ENCODE measurements around the gene DOCK7. TPM values are rescaled to one million over a fixed set of nuclear protein-coding genes. Genes with fewer than 3 reads are reported as not detected.

DOCK7 gene
- polyA plus RNA-seq, 1 experiment: 79.6 TPM

DNA sequence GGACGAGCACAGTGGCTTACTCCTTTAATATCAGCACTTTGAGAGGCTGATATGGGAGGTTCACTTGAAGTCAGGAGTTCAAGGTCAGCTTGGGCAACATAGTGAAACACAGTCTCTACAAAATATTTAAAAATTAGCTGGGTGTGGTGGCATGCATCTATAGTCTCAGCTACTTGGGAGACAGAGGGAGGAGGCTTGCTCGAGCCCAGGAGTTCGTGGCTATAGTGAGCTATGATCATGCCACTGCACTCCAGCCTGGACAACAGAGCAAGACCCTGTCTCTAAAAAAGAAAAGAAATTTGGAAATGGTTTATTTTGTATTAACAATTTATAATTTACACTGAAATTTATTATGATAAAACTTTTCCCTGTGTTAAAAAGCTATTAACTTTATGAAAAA lies 92.5 kb downstream of the DOCK7 start:
- DNase-seq (ENCODE audit: low read depth, low spot score): no peak
- ChIA-PET CTCF (interaction anchor here (1.0 kb wide), 1 partner anchor 151 kb away, joined by 4 read pairs; no protein-coding TSS in a partner anchor), POLR2A (no interaction called here)
- H3K4me3 ChIP-seq (ENCODE audit: low read depth, low read length): no peak overlapping the region
- H3K9me3 ChIP-seq (ENCODE audit: control insufficient read depth, insufficient read depth, low read length): no peaks in the 10 kb centered on the region
- no peaks in the 10 kb centered on the region for H3K27me3 ChIP-seq (ENCODE audit: control insufficient read depth, insufficient read depth, low read length)
- no peak overlapping the region for H3K27ac ChIP-seq (ENCODE audit: low read depth, low read length)
- TF ChIP-seq, protein P1, sequence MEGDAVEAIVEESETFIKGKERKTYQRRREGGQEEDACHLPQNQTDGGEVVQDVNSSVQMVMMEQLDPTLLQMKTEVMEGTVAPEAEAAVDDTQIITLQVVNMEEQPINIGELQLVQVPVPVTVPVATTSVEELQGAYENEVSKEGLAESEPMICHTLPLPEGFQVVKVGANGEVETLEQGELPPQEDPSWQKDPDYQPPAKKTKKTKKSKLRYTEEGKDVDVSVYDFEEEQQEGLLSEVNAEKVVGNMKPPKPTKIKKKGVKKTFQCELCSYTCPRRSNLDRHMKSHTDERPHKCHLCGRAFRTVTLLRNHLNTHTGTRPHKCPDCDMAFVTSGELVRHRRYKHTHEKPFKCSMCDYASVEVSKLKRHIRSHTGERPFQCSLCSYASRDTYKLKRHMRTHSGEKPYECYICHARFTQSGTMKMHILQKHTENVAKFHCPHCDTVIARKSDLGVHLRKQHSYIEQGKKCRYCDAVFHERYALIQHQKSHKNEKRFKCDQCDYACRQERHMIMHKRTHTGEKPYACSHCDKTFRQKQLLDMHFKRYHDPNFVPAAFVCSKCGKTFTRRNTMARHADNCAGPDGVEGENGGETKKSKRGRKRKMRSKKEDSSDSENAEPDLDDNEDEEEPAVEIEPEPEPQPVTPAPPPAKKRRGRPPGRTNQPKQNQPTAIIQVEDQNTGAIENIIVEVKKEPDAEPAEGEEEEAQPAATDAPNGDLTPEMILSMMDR (IDR thresholded peaks at IDR 0.05; ENCODE audit: low read depth, low read length): no peak

DNA sequence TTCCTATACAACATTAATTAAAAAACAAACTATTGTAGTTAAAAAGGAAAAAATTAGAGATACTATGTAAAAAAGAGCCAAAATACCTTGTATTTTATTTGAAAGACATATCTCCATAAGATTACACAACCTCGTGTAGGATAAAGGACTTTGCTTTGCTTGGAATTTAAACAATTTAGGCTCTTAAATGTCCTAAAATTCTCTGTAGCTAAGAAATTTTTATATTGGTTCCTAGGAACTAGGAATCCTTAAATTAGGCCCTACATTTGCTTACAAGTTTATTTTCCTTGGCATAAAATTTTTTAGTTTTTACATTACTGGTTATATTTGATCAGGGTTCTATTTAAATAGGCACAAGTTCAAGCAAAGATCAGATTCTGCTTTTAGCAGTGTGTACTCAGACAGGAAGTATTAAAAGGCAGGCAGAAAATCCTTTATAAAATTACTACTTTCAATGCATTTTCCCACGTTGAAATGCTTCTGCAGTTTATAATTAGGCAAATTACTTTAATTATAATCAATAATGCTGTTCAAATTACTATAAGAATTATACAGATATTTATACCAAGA lies 94.3 kb downstream of the DOCK7 start:
- H3K9me3 ChIP-seq (ENCODE audit: control insufficient read depth, insufficient read depth, low read length): no peaks in the 10 kb centered on the region
- no peaks in the 10 kb centered on the region for H3K27me3 ChIP-seq (ENCODE audit: control insufficient read depth, insufficient read depth, low read length)
- CTCF ChIA-PET: no interaction called here
- no peak overlapping the region for H3K4me3 ChIP-seq (ENCODE audit: low read depth, low read length)
- POLR2A ChIA-PET: no interaction called here
- no peak for DNase-seq (ENCODE audit: low read depth, low spot score)
- TF ChIP-seq, protein P1 (IDR thresholded peaks at IDR 0.05; ENCODE audit: low read depth, low read length): no peak
- H3K27ac ChIP-seq (ENCODE audit: low read depth, low read length): no peak overlapping the region

DNA sequence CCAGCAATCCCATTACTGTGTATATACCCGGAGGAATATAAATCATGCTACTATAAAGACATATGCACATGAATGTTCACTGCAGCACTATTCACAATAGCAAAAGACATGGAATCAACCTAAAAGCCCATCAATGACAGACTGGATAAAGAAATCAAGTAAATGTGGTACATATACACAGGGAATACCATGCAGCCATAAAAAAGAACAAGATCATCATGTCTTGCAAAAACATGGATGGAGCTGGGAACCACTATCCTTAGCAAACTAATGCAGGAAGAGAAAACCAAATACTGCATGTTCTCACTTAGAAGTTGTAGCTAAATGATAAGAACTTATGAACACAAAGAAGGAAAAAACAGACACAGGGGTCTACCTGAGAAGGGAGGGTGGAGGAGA lies 97.2 kb downstream of the DOCK7 start:
- no peak overlapping the region for H3K27ac ChIP-seq (ENCODE audit: low read depth, low read length)
- H3K27me3 ChIP-seq (ENCODE audit: control insufficient read depth, insufficient read depth, low read length): no peaks in the 10 kb centered on the region
- no peak overlapping the region for H3K4me3 ChIP-seq (ENCODE audit: low read depth, low read length)
- TF ChIP-seq, protein P1 (IDR thresholded peaks at IDR 0.05; ENCODE audit: low read depth, low read length): no peak
- no peaks in the 10 kb centered on the region for H3K9me3 ChIP-seq (ENCODE audit: control insufficient read depth, insufficient read depth, low read length)
- no peak for DNase-seq (ENCODE audit: low read depth, low spot score)
- POLR2A ChIA-PET: no interaction called here
- CTCF ChIA-PET: interaction anchor here (0.9 kb wide), 1 partner anchor 8 kb away, joined by 5 read pairs; no protein-coding TSS in a partner anchor

DNA sequence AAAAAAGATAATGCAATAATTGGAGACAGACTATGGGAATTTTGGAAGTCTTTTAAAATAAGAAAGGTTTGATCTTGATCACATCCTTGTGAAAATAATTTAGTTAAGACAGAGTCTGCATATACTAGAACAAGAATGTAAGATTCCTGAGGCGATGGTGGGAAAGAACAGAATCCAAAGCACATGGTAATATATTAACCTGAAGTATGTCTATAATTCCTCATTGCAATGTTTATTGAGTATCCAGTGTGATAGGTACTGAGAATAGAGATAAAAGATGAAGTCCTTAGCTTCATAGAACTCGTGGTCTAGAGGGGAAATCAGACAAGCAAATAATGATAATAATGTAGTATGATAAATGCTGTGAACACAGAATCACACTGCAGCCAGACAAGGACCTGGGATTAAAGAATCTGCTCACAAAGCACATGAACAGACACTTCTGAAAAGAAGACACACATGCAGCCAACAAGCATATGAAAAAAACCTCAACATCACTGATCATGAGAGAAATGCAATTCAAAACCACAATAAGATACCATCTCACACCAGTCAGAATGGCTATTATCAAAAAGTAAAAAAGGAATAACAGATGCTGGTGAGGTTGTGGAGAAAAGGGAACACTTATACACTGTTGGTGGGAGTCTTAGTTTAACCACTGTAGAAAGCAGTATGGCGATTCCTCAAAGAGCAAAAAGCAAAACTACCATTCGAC lies 97.8 kb downstream of the DOCK7 start:
- Histone ChIP-seq H3K27me3 (ENCODE audit: control insufficient read depth, insufficient read depth, low read length) (no peaks in the 10 kb centered on the region), H3K9me3 (ENCODE audit: control insufficient read depth, insufficient read depth, low read length) (no peaks in the 10 kb centered on the region), H3K4me3 (ENCODE audit: low read depth, low read length) (no peak overlapping the region), H3K27ac (ENCODE audit: low read depth, low read length) (no peak overlapping the region)
- POLR2A ChIA-PET: no interaction called here
- TF ChIP-seq, protein P1 (IDR thresholded peaks at IDR 0.05; ENCODE audit: low read depth, low read length): no peak
- CTCF ChIA-PET: interaction anchor here (0.9 kb wide), 1 partner anchor 9 kb away, joined by 5 read pairs; no protein-coding TSS in a partner anchor
- no peak for DNase-seq (ENCODE audit: low read depth, low spot score)

DNA sequence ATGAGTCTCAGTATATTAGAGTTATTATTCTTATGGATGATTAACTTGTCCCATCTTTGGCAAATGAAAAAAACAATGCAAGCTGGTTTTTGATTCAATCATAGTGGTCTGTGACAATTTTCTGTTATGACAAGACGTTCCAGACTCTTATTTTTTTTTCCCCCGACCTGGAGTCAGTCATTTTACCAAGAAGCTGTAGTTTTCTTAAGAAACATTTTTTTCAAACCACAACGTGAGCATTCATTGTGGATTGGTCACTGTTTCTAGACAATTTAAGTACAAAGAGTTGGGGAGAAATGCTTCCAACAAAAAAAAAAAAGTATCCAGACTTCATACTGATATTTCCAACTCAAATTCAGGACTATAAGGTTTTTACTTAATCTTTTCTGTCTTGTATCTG lies 98.9 kb downstream of the DOCK7 start:
- ChIA-PET CTCF (no interaction called here), POLR2A (no interaction called here)
- Histone ChIP-seq H3K9me3 (ENCODE audit: control insufficient read depth, insufficient read depth, low read length) (no peaks in the 10 kb centered on the region), H3K27me3 (ENCODE audit: control insufficient read depth, insufficient read depth, low read length) (no peaks in the 10 kb centered on the region), H3K27ac (ENCODE audit: low read depth, low read length) (no peak overlapping the region), H3K4me3 (ENCODE audit: low read depth, low read length) (no peak overlapping the region)
- TF ChIP-seq, protein P1 (IDR thresholded peaks at IDR 0.05; ENCODE audit: low read depth, low read length): no peak
- peak; percentile 13 for DNase-seq (ENCODE audit: low read depth, low spot score)

Data from AG04450 (cell line).